HG03520 (cell line): ENCODE results near the gene HIVEP3.
A peak's percentile ranks its signal among the peaks of the same experiment; 100 is the strongest.

Source experiments
- ATAC-seq: cut with Tn5 transposase; IDR thresholded peaks from one replicate; pipeline ENCODE4 v1.9.1; 2021; ENCODE audit warnings: mild to moderate bottlenecking, moderate library complexity; ENCODE audit not compliant: unreplicated experiment

The HIVEP3 gene

DNA sequence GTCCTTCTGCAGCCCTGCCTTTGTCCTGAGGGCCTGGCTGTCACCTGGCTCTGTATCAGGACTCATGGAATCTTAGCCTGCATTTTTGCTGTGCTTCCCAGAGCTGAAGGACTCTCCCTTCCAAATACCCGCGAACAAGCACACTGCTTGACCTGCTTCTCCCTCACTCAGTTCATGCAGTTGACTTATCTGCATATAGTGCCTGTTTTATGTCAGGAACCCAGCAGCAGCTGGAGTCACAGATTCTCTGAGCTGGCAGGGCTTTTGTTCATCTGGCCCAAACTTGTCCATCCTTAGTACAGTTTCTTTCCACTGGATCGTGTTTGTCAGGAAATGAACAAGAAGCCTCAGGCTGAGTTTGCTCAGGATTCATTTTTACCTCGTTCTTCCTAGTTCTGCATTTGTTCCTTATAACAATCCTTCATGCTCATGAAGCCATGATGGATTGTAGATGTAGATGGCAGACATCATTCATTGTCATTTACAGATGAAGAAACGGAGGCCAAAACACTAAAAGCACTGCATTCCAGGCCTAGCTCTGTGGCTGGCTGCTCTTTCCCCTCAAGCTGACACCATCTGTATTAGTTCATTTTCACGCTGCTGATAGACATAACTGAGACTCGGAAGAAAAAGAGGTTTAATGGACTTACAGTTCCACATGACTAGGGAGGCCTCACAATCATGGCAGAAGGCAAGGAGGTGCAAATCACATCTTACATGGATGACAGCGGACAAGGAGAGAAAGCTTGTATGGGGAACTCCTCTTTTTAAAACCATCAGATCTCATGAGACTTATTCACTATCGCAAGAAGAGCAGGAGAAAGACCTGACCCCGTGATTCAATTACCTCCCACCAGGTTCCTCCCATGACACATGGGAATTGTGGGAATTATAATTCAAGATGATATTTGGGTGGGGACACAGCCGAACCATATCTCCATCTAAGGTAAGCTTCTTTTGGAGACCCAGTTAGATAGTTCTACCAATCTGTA, 150.9 kb downstream of the HIVEP3 start:
- ATAC-seq = no peak

DNA sequence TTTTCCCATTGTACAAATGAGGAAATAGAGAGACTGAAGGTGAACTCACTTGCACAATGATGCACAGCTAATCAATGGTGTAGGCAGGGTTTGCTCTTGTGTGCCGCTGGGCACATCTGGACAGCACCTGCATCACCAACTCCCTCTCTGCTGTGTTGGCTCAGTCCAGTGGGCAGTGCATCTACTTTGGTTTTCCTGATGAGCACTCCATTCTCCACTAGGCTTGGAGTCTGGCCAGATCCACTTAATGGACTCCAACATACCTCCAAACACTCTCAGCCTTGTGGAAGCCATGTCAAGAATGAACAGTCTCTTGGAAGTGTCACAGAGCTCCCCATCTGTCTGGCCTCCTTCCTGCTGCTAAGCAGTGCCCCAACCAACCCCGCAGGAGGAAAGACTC, 152.2 kb downstream of the HIVEP3 start:
- no peak for ATAC-seq

DNA sequence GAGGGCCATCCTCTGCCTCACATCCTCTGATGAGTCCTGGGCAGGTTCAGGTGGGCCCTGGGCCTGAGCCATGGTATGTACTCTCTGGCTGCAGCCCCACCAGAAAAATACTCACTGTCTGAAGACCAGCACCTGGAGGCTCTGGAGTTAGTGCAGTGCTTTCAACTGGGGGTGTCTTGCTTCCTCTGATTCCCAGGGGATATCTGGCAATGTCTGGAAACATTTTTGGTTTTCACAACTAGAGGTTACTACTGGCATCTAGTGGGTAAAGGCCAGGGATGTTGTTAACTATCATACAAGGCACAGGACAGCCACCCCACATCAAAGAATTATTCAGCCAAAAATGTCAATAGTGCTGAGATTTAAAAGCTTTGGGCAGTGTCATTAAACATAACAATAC, 152.7 kb downstream of the HIVEP3 start:
- ATAC-seq = no peak

GRCh38 chr1:41765152-41765551, 153.6 kb downstream of the HIVEP3 start:
- ATAC-seq = no peak

GRCh38 chr1:41764656-41765055, 154.1 kb downstream of the HIVEP3 start:
- ATAC-seq = no peak

- no peak for ATAC-seq
Measured at GRCh38 chr1:41762777-41763176, 155.9 kb downstream of the HIVEP3 start.

- no peak for ATAC-seq
Measured at GRCh38 chr1:41762251-41762650, 156.5 kb downstream of the HIVEP3 start.

DNA sequence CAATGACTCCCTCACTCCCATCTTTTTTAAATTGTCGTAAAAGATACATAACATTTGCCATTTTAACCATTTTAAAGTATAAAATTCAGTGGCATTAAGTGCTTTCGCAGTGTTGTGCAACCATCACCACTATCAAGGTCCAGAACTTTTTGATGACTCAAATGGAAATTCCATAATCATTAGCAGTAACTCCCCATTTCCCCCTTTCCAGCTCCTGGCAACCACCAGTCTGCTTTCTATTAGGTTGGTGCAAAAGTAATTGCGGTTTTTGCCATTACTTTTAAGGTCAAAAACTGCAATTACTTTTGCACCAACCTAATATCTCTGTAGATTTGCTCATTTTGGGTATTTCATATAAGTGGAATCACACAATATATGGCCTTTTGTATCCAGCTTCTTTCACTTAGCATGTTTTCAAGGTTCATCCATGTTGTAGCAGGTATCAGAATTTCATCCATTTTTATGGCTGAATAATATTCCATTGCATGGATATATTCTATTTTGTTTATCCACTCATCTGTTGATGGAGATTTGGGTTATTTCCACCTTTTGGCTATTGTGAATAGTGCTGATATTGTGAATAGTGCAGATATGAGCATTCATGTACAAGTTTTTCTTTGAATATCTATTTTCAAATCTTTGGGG, 159.7 kb downstream of the HIVEP3 start:
- no peak for ATAC-seq

- ATAC-seq = no peak
Measured at GRCh38 chr1:41758500-41758899, 160.2 kb downstream of the HIVEP3 start.

- no peak for ATAC-seq
Measured at GRCh38 chr1:41754540-41754939, 164.2 kb downstream of the HIVEP3 start.

DNA sequence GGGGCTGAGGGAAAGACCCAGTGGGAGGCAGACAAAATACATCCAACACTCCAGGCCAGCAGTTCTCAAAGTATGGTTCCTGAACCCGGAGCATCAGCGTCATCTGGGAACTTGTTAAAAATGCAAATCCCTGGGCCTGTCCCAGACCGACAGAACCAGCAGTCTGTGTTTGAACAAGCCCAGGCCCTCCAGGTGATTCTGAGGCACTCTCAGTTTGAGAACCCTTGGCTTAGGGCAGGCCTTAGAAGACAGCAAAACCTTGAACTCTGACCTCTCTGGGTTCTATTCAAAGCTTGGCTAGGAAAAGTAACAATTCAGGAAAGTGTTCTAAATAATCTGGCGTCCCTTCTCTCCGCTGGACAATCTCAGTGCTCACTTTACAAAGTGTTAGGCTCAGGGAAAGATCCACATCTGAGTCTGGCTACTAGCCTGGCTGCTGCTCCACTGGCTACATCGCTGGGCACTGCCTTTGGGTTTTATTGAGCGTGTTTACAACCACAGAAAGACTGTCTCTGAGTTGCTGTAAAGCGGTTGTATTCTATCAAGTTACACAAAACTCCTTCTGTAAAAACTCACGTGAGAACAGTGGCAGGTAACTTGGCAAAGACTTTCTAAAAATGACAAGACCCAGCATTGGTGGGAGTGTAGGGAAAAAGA, 166.1 kb downstream of the HIVEP3 start:
- no peak for ATAC-seq

GRCh38 chr1:41751804-41752513, 166.8 kb downstream of the HIVEP3 start:
- ATAC-seq = peak; percentile 34

DNA sequence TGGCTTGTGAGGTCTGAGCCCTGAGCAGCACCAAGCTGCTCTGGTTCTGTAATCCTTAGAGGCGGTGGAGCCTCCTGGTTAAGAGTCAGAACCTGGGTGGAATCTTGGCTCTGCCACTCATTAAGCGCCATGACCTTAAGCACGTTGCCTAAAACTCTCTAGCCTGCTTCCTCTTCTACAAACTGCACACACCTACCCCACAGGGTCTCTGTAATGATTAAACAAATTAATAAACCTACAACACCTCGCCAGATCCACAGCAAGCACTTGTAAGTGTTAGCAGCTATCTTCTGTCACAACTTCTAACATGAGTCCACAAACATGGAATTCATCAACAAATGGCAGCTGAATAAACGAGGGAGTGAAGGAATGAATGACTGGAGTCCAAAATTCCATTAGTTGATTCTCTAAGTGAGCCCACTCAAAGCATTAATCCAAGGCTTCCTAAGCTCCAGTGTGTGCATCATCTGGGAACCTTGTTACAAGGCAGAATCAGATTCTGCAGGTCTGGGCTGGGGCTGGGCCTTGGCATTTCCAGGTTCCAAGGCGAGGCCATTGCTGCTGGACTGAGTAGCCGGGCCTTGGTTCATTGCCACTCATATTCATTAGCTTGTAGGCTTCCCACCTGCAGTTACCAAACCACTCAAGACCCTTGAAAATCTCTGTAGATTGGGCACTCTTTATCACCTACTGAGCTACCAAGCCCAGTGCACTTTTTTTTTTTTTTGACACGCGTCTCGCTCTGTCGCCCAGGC, 168.6 kb downstream of the HIVEP3 start:
- no peak for ATAC-seq

GRCh38 chr1:41745022-41745421, 173.7 kb downstream of the HIVEP3 start:
- ATAC-seq = no peak

DNA sequence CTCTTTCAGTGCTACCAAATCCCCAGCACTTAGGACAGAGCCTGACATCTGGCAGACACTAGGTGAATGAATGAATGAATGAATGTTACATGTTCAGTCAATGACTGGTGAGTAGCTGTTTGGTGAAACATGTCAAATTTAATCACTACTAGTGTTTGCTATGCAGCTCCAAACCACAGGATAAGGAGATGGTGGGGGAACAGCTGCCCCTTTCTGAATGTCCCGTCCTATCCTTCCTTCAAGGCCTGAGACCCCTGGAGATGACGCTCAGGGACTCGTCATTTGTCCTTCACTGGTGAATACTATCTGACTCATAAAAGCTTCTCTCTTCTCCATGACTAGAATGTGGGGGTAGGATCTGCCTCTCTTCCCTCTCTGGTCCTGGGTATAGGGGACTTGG, 175.4 kb downstream of the HIVEP3 start:
- no peak for ATAC-seq

DNA sequence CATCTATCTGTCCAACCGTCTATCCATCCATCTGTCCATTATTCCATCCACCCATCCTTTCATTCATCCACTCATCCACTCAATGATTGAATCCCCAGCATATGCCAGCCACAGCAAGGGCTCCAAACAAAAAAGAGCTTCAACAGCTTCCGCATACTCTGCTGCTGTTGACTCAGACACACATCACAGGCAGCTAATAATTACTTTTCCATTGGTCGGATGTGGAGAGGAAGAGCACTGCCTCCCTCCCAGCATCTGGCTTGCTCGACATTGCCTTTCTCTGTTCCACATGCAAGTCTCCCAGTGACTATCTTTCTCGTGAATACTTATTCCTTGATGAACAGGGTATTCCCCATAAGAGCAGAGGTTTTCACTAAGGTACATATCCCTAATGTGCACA, 176.5 kb downstream of the HIVEP3 start:
- no peak for ATAC-seq

DNA sequence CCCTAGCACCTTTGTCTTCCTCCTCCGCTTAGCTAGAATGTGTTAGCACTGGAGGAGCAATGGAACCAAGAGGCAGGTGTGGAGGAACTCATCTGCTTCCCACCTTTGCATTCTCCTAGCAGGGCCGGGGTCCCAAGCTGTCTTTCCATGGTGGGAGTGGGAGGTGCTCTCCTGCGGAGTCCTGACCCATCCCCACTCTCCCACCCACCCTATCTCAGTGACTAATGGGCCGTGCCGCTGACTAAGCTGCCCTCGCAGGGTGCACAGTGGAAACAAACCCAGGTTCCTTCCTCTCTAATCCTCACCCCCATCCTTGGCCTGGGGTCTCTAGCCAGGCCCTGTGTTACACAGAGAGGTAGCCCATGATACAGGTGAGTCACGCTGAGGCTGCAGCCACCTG, 177.5 kb downstream of the HIVEP3 start:
- no peak for ATAC-seq

- ATAC-seq = no peak
Measured at GRCh38 chr1:41740630-41741239, 178.0 kb downstream of the HIVEP3 start.

GRCh38 chr1:41740058-41740457, 178.7 kb downstream of the HIVEP3 start:
- no peak for ATAC-seq
